Sigmoid colon (tissue), 7 donors: ENCODE data around the gene DOCK11. TPM values are rescaled to one million over a fixed set of nuclear protein-coding genes. Genes with fewer than 3 reads are reported as not detected.

Source experiments
- DNase-seq: peaks from one replicate; pipeline ENCODE4 v3.0.0-alpha.2; 2019
- H3K27ac ChIP-seq, 4 donors: fragments of 200-600 bp; sonication (generic); one replicate each; pipeline ENCODE4 v1.5.1; 2016 to 2019; ENCODE audit warnings: mild to moderate bottlenecking in 1 of 4
- H3K27me3 ChIP-seq, 3 donors: fragments of 200-600 bp; sonication (generic); one replicate each; pipeline ENCODE4 v1.5.1; 2019; ENCODE audit warnings: mild to moderate bottlenecking in 1 of 3
- H3K36me3 ChIP-seq, 4 donors: fragments of 200-600 bp; sonication (generic); one replicate each; pipeline ENCODE4 v1.5.1; 2016 to 2019
- H3K4me1 ChIP-seq, 4 donors: fragments of 200-600 bp; sonication (generic); one replicate each; pipeline ENCODE4 v1.5.1; 2017 to 2019
- H3K4me3 ChIP-seq, 4 donors: fragments of 200-600 bp; sonication (generic); one replicate each; pipeline ENCODE4 v1.5.1; 2017 to 2019; ENCODE audit warnings: mild to moderate bottlenecking in 2 of 4, moderate library complexity in 1 of 4
- H3K9me3 ChIP-seq, 4 donors: fragments of 200-600 bp in 3 of 4; sonication (generic) in 3 of 4; one replicate each; pipeline versions ENCODE4 v1.5.1 to v1.6.1; 2013 to 2019
- CTCF ChIP-seq, 4 experiments: fragments of 450-650 bp in 3 of 4; fragments of 200-600 bp in 1 of 4; IDR thresholded peaks; one replicate each; pipeline ENCODE4 v1.5.1; 2016 to 2019; ENCODE audit warnings: antibody characterized with exemption in 4 of 4, mild to moderate bottlenecking in 3 of 4, moderate library complexity in 2 of 4
- EP300 ChIP-seq, 4 donors: sonication (generic); formaldehyde crosslinking; IDR thresholded peaks; one replicate each; pipeline ENCODE4 v1.6.1; 2017; ENCODE audit warnings: antibody characterized with exemption in 4 of 4
- POLR2A ChIP-seq, 2 donors: fragments of 450-650 bp; IDR thresholded peaks; one replicate each; pipeline ENCODE4 v1.6.1; 2016; ENCODE audit warnings: antibody characterized with exemption in 2 of 2, mild to moderate bottlenecking in 2 of 2, moderate library complexity in 2 of 2
- POLR2AphosphoS5 ChIP-seq, 4 donors: sonication (generic); formaldehyde crosslinking; IDR thresholded peaks; one replicate each; pipeline ENCODE4 v1.6.1; 2017; ENCODE audit warnings: antibody characterized with exemption in 4 of 4
- WGBS, 2 donors: extraction: QIAGEN DNeasy Blood & Tissue Kit; methylation state at CpG; one replicate each; pipeline ENCODE4 v1.1.7; 2013; 5-methylcytosine and 5-hydroxymethylcytosine counted together
- intact Hi-C: fragments of 100-400 bp; cut with DNase I; formaldehyde crosslinking; loops from one replicate; pipeline ENCODE4 v1.15.1; 2023
- polyA plus RNA-seq, 3 donors: library from polyadenylated mRNA; stranded (reverse); fragments of 200-250 nt; gene quantifications; one replicate each; pipeline ENCODE4 v1.2.3, GENCODE V29; 2013
- total RNA-seq, 4 donors: library from RNA; depleted of rRNA; stranded (reverse); fragments of >200 nt; gene quantifications; one replicate each; pipeline ENCODE4 v1.1.0, GENCODE V29; 2016
- donor health status: healthy with polysubstance abuse.
- donor health status: Bipolar disorder and iron deficiency.
- donor health status: healthy.

The DOCK11 gene
- total and polyA plus RNA-seq, 7 donors, result 3.2 to 54.6 (median 40.7) TPM

GRCh38 chrX:118655561-118656246 lies 160.1 kb downstream of the DOCK11 start:
- H3K27ac ChIP-seq, result no peak overlapping the region
- 68 to 78% methylated on average over 4 of the region's 4 CpGs for WGBS, 2 donors

GRCh38 chrX:118657413-118657812 lies 161.8 kb downstream of the DOCK11 start:
- peaks cover 0 to 3% (median 0%) of the 10 kb centered on the region in 4 donors for H3K36me3 ChIP-seq
- no peak overlapping the region for H3K27ac ChIP-seq
- intact Hi-C loops, result no loop called here
- WGBS, 2 donors, result 78 to 93% methylated on average over 3 of the region's 3 CpGs
- no peaks in the 10 kb centered on the region for H3K27me3 ChIP-seq
- no peak overlapping the region for H3K4me3 ChIP-seq
- H3K4me1 ChIP-seq, result no peaks in the 10 kb centered on the region
- TF ChIP-seq EP300 (IDR thresholded peaks at IDR 0.05), result no peak
- TF ChIP-seq POLR2AphosphoS5 (IDR thresholded peaks at IDR 0.05), result no peak
- TF ChIP-seq POLR2A (IDR thresholded peaks at IDR 0.05), result no peak
- no peak for TF ChIP-seq CTCF (IDR thresholded peaks at IDR 0.05)
- no peaks in the 10 kb centered on the region for H3K9me3 ChIP-seq
- no peak for DNase-seq

More at GRCh38 chrX:118655561-118656246, 160.1 kb downstream of the DOCK11 start:
- no peaks in the 10 kb centered on the region for H3K27me3 ChIP-seq
- H3K36me3 ChIP-seq, result no peaks in the 10 kb centered on the region
- DNase-seq, result no peak
- H3K9me3 ChIP-seq, result no peaks in the 10 kb centered on the region
- no peaks in the 10 kb centered on the region for H3K4me1 ChIP-seq
- H3K4me3 ChIP-seq, result no peak overlapping the region
- TF ChIP-seq POLR2AphosphoS5 (IDR thresholded peaks at IDR 0.05) (no peak), POLR2A (IDR thresholded peaks at IDR 0.05) (no peak), EP300 (IDR thresholded peaks at IDR 0.05) (no peak), CTCF (IDR thresholded peaks at IDR 0.05) (no peak)
- intact Hi-C loops, result no loop called here

DNA sequence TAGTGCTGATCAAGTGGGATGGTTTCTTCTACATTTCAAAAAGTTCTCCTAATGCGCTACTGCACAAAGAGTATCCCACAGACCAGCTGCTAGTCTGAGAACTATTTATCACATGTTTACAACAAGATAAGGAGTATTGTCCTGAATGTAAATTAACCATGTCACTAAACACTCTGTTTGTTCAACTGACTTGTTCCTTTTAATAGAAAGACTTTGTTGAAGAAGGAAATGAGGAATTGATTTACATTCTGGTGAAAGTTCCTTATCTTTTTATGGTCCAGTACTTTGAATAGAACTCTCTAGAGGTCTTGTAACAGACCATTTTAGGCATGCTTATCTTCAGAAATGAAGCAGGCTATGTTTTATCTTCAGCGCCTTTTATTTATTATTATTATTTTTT lies 164.5 kb downstream of the DOCK11 start:
- DNase-seq, result no peak
- H3K9me3 ChIP-seq, result no peaks in the 10 kb centered on the region
- H3K36me3 ChIP-seq, result peaks cover 0 to 12% (median 3%) of the 10 kb centered on the region in 4 donors
- H3K27ac ChIP-seq, result no peak overlapping the region
- TF ChIP-seq EP300 (IDR thresholded peaks at IDR 0.05) (no peak), CTCF (IDR thresholded peaks at IDR 0.05) (no peak), POLR2A (IDR thresholded peaks at IDR 0.05) (no peak), POLR2AphosphoS5 (IDR thresholded peaks at IDR 0.05) (no peak)
- H3K4me3 ChIP-seq, result no peak overlapping the region
- WGBS, 2 donors, result 22 to 61% methylated on average over 2 of the region's 2 CpGs
- intact Hi-C loops, result no loop called here
- H3K27me3 ChIP-seq, result no peaks in the 10 kb centered on the region
- H3K4me1 ChIP-seq, result no peaks in the 10 kb centered on the region

- H3K27me3 ChIP-seq, result no peaks in the 10 kb centered on the region
- H3K9me3 ChIP-seq, result no peaks in the 10 kb centered on the region
- H3K27ac ChIP-seq, result no peak overlapping the region
- no peak for TF ChIP-seq EP300 (IDR thresholded peaks at IDR 0.05)
- no peak for TF ChIP-seq CTCF (IDR thresholded peaks at IDR 0.05)
- TF ChIP-seq POLR2A (IDR thresholded peaks at IDR 0.05), result no peak
- H3K4me1 ChIP-seq, result no peaks in the 10 kb centered on the region
- DNase-seq, result no peak
- intact Hi-C loops, result no loop called here
- no peak overlapping the region for H3K4me3 ChIP-seq
- H3K36me3 ChIP-seq, result peaks cover 0 to 12% (median 3%) of the 10 kb centered on the region in 4 donors
Observed at GRCh38 chrX:118665204-118665603, 169.6 kb downstream of the DOCK11 start.

GRCh38 chrX:118666521-118666920 lies 170.9 kb downstream of the DOCK11 start:
- no peaks in the 10 kb centered on the region for H3K9me3 ChIP-seq
- H3K27ac ChIP-seq, result no peak overlapping the region
- no peak for DNase-seq
- H3K4me3 ChIP-seq, result no peak overlapping the region
- WGBS, 2 donors, result 23 to 76% methylated on average over 3 of the region's 3 CpGs
- TF ChIP-seq POLR2AphosphoS5 (IDR thresholded peaks at IDR 0.05) (no peak), POLR2A (IDR thresholded peaks at IDR 0.05) (no peak), EP300 (IDR thresholded peaks at IDR 0.05) (no peak), CTCF (IDR thresholded peaks at IDR 0.05) (no peak)
- intact Hi-C loops, result no loop called here
- peaks cover 0 to 15% (median 3%) of the 10 kb centered on the region in 4 donors for H3K36me3 ChIP-seq
- no peaks in the 10 kb centered on the region for H3K27me3 ChIP-seq
- no peaks in the 10 kb centered on the region for H3K4me1 ChIP-seq
